Measurements from ENCODE around the gene SELENOM.
A peak's percentile ranks its signal among the peaks of the same experiment; 100 is the strongest.
"Not testable (repeated sequence)": the region's sequence is repeated elsewhere in the genome, so short reads cannot be mapped to it uniquely, and the experiment has no call there.

Gene SELENOM

GRCh38 chr22:31103899-31104694, 3.3 kb downstream of the SELENOM start:
- Histone ChIP-seq H3K4me2 (ENCODE audit: low read length) (no peak overlapping the region), H3K4me1 (ENCODE audit: control insufficient read depth, insufficient read depth, low read length) (peaks cover 23% of the 10 kb centered on the region), H3K9ac (ENCODE audit: low read depth, low read length) (no peak overlapping the region), H3K4me3 (ENCODE audit: low read length) (no peak overlapping the region), H3K9me3 (replicated peaks; ENCODE audit: low read length) (no peaks in the 10 kb centered on the region), H3K36me3 (ENCODE audit: insufficient read depth, low read length) (peaks cover 57% of the 10 kb centered on the region), H3K27me3 (ENCODE audit: control insufficient read depth, insufficient read depth, low read length) (no peaks in the 10 kb centered on the region)

- peak overlapping the region; percentile 17 for H3K9ac ChIP-seq (ENCODE audit: low read depth, low read length)
- no peaks in the 10 kb centered on the region for H3K9me3 ChIP-seq (replicated peaks; ENCODE audit: low read length)
- no peak overlapping the region for H3K4me2 ChIP-seq (ENCODE audit: low read length)
- H3K36me3 ChIP-seq (ENCODE audit: insufficient read depth, low read length) = peaks cover 65% of the 10 kb centered on the region
- H3K27me3 ChIP-seq (ENCODE audit: control insufficient read depth, insufficient read depth, low read length) = no peaks in the 10 kb centered on the region
- H3K4me1 ChIP-seq (ENCODE audit: control insufficient read depth, insufficient read depth, low read length) = peaks cover 23% of the 10 kb centered on the region
- H3K4me3 ChIP-seq (ENCODE audit: low read length) = no peak overlapping the region
Observed at GRCh38 chr22:31103111-31103510, 4.3 kb downstream of the SELENOM start.

- Histone ChIP-seq H3K4me2 (ENCODE audit: low read length) (no peak overlapping the region), H3K9ac (ENCODE audit: low read depth, low read length) (peak overlapping the region; percentile 17), H3K36me3 (ENCODE audit: insufficient read depth, low read length) (peaks cover 71% of the 10 kb centered on the region), H3K4me1 (ENCODE audit: control insufficient read depth, insufficient read depth, low read length) (peaks cover 19% of the 10 kb centered on the region), H3K4me3 (ENCODE audit: low read length) (no peak overlapping the region), H3K9me3 (replicated peaks; ENCODE audit: low read length) (no peaks in the 10 kb centered on the region), H3K27me3 (ENCODE audit: control insufficient read depth, insufficient read depth, low read length) (no peaks in the 10 kb centered on the region)
Observed at GRCh38 chr22:31102441-31103081, 4.8 kb downstream of the SELENOM start.

- H3K9ac ChIP-seq (ENCODE audit: low read depth, low read length) = no peak overlapping the region
- peaks cover 85% of the 10 kb centered on the region for H3K36me3 ChIP-seq (ENCODE audit: insufficient read depth, low read length)
- H3K4me2 ChIP-seq (ENCODE audit: low read length) = no peak overlapping the region
- peaks cover 16% of the 10 kb centered on the region for H3K4me1 ChIP-seq (ENCODE audit: control insufficient read depth, insufficient read depth, low read length)
- no peak overlapping the region for H3K4me3 ChIP-seq (ENCODE audit: low read length)
- H3K27me3 ChIP-seq (ENCODE audit: control insufficient read depth, insufficient read depth, low read length) = no peaks in the 10 kb centered on the region
- no peaks in the 10 kb centered on the region for H3K9me3 ChIP-seq (replicated peaks; ENCODE audit: low read length)
Observed at GRCh38 chr22:31100762-31101525, 6.4 kb downstream of the SELENOM start.

GRCh38 chr22:31099841-31100761, 7.3 kb downstream of the SELENOM start:
- H3K9ac ChIP-seq (ENCODE audit: low read depth, low read length) = no peak overlapping the region
- no peaks in the 10 kb centered on the region for H3K9me3 ChIP-seq (replicated peaks; ENCODE audit: low read length)
- H3K4me2 ChIP-seq (ENCODE audit: low read length) = no peak overlapping the region
- H3K4me1 ChIP-seq (ENCODE audit: control insufficient read depth, insufficient read depth, low read length) = peaks cover 16% of the 10 kb centered on the region
- H3K36me3 ChIP-seq (ENCODE audit: insufficient read depth, low read length) = peaks cover 87% of the 10 kb centered on the region
- no peaks in the 10 kb centered on the region for H3K27me3 ChIP-seq (ENCODE audit: control insufficient read depth, insufficient read depth, low read length)
- no peak overlapping the region for H3K4me3 ChIP-seq (ENCODE audit: low read length)

- no peak overlapping the region for H3K9ac ChIP-seq (ENCODE audit: low read depth, low read length)
- no peaks in the 10 kb centered on the region for H3K9me3 ChIP-seq (replicated peaks; ENCODE audit: low read length)
- H3K4me3 ChIP-seq (ENCODE audit: low read length) = no peak overlapping the region
- no peak overlapping the region for H3K4me2 ChIP-seq (ENCODE audit: low read length)
- H3K36me3 ChIP-seq (ENCODE audit: insufficient read depth, low read length) = peaks cover 88% of the 10 kb centered on the region
- no peaks in the 10 kb centered on the region for H3K27me3 ChIP-seq (ENCODE audit: control insufficient read depth, insufficient read depth, low read length)
- H3K4me1 ChIP-seq (ENCODE audit: control insufficient read depth, insufficient read depth, low read length) = peaks cover 16% of the 10 kb centered on the region
Observed at GRCh38 chr22:31099386-31099785, 8.0 kb downstream of the SELENOM start.

- Histone ChIP-seq H3K9ac (ENCODE audit: low read depth, low read length) (no peak overlapping the region), H3K36me3 (ENCODE audit: insufficient read depth, low read length) (peaks cover 88% of the 10 kb centered on the region), H3K4me1 (ENCODE audit: control insufficient read depth, insufficient read depth, low read length) (peaks cover 16% of the 10 kb centered on the region), H3K4me3 (ENCODE audit: low read length) (no peak overlapping the region), H3K9me3 (replicated peaks; ENCODE audit: low read length) (no peaks in the 10 kb centered on the region), H3K4me2 (ENCODE audit: low read length) (no peak overlapping the region), H3K27me3 (ENCODE audit: control insufficient read depth, insufficient read depth, low read length) (no peaks in the 10 kb centered on the region)
Observed at GRCh38 chr22:31098632-31099110, 8.7 kb downstream of the SELENOM start.

GRCh38 chr22:31097941-31098631, 9.3 kb downstream of the SELENOM start:
- H3K27me3 ChIP-seq (ENCODE audit: control insufficient read depth, insufficient read depth, low read length) = no peaks in the 10 kb centered on the region
- H3K9me3 ChIP-seq (replicated peaks; ENCODE audit: low read length) = no peaks in the 10 kb centered on the region
- H3K4me1 ChIP-seq (ENCODE audit: control insufficient read depth, insufficient read depth, low read length) = peaks cover 15% of the 10 kb centered on the region
- H3K4me3 ChIP-seq (ENCODE audit: low read length) = no peak overlapping the region
- H3K4me2 ChIP-seq (ENCODE audit: low read length) = no peak overlapping the region
- peaks cover 87% of the 10 kb centered on the region for H3K36me3 ChIP-seq (ENCODE audit: insufficient read depth, low read length)
- H3K9ac ChIP-seq (ENCODE audit: low read depth, low read length) = no peak overlapping the region

- not testable (repeated sequence) for H3K27me3 ChIP-seq (ENCODE audit: control insufficient read depth, insufficient read depth, low read length); H3K4me3 ChIP-seq (ENCODE audit: low read length); H3K4me2 ChIP-seq (ENCODE audit: low read length); H3K9me3 ChIP-seq (replicated peaks; ENCODE audit: low read length); H3K9ac ChIP-seq (ENCODE audit: low read depth, low read length); H3K4me1 ChIP-seq (ENCODE audit: control insufficient read depth, insufficient read depth, low read length)
- peaks cover 87% of the 10 kb centered on the region for H3K36me3 ChIP-seq (ENCODE audit: insufficient read depth, low read length)
Observed at GRCh38 chr22:31097539-31097938, 9.8 kb downstream of the SELENOM start.

GRCh38 chr22:31096657-31097279, 10.6 kb downstream of the SELENOM start:
- Histone ChIP-seq H3K27me3 (ENCODE audit: control insufficient read depth, insufficient read depth, low read length) (no peaks in the 10 kb centered on the region), H3K4me2 (ENCODE audit: low read length) (no peak overlapping the region), H3K4me1 (ENCODE audit: control insufficient read depth, insufficient read depth, low read length) (peaks cover 2% of the 10 kb centered on the region), H3K4me3 (ENCODE audit: low read length) (no peak overlapping the region), H3K9me3 (replicated peaks; ENCODE audit: low read length) (no peaks in the 10 kb centered on the region), H3K36me3 (ENCODE audit: insufficient read depth, low read length) (peaks cover 89% of the 10 kb centered on the region), H3K9ac (ENCODE audit: low read depth, low read length) (no peak overlapping the region)
